Vagina (tissue), 2 donors: ENCODE measurements around the gene ITPK1.
A peak's percentile ranks its signal among the peaks of the same experiment; 100 is the strongest.

ENCODE experiments used
- CTCF ChIP-seq, 3 experiments: fragments of 450-650 bp in 2 of 3; fragments of 200-600 bp in 1 of 3; sonication (generic) in 1 of 3; IDR thresholded peaks; one replicate each; pipeline ENCODE4 v1.5.1; 2017 to 2019; ENCODE audit warnings: antibody characterized with exemption in 3 of 3, mild to moderate bottlenecking in 2 of 3, moderate library complexity in 2 of 3
- POLR2A ChIP-seq, 2 donors: fragments of 450-650 bp; IDR thresholded peaks; one replicate each; pipeline ENCODE4 v1.6.1; 2017; ENCODE audit warnings: antibody characterized with exemption in 2 of 2, mild to moderate bottlenecking in 2 of 2, moderate library complexity in 2 of 2
- POLR2AphosphoS5 ChIP-seq, 2 donors: sonication (generic); formaldehyde crosslinking; IDR thresholded peaks; one replicate each; pipeline ENCODE4 v1.9.0; 2017; ENCODE audit warnings: antibody characterized with exemption in 2 of 2, mild to moderate bottlenecking in 2 of 2, low read depth in 1 of 2; ENCODE audit not compliant: insufficient read depth in 1 of 2

GRCh38 chr14:93073910-93074769 is 41.6 kb downstream of the ITPK1 start:
- TF ChIP-seq CTCF (IDR thresholded peaks at IDR 0.05) (no peak), POLR2A (IDR thresholded peaks at IDR 0.05) (no peak), POLR2AphosphoS5 (IDR thresholded peaks at IDR 0.05; ENCODE audit: insufficient read depth in 1 of 2, low read depth in 1 of 2) (peak in 1 of 2 donors; percentile 56)
